HG02870 (cell line): ENCODE measurements around the gene ACR.

Source experiments
- ATAC-seq: cut with Tn5 transposase; IDR thresholded peaks from one replicate; pipeline ENCODE4 v1.9.1; 2021; ENCODE audit warnings: mild to moderate bottlenecking, moderate library complexity; ENCODE audit not compliant: unreplicated experiment

ACR gene

GRCh38 chr22:50737728-50738648, at the start of gene ACR:
Gene ACR (plus strand): TSS chr22:50738204. CDS start chr22:50738236, 32 bp downstream.
- no peak for ATAC-seq

DNA sequence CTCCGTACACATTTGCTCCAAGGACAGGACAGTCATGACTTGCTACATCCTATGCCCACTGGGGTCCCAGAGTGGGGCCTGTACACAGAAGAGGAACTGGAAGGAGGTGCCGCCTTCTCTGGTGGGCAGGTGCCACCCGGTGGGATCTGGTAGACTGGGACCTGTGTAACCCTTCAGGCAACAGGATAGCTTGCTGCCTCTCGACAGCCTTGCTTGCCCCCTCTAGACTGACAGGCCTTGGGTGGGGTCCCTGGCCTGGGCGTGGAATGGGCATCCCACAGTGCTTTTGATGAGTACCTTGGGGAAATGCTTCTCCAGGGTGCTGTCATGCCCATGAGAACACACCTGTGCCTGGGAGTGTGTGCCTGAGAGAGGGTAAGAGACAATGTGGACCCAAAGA, 49.6 kb upstream of the ACR start:
- ATAC-seq, result no peak

DNA sequence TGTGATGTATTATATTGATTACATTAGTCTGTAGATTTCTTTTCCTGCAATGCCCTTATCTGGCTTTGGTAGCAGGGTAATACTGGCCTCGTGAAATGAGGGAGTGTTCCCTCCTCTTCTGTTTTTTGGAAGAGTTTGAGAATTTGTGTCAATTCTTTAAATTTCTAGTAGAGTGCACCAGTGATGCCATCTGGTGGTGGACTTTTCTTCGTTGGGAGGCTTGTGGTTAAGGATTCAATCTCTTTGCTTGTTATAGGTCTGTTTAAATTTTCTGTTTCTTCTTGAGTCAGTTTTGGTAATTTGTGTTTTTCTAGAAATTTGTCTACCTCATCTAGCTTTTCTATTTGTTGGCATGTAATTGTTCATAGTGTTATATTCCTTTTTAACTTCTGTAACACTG, 46.5 kb upstream of the ACR start:
- no peak for ATAC-seq

DNA sequence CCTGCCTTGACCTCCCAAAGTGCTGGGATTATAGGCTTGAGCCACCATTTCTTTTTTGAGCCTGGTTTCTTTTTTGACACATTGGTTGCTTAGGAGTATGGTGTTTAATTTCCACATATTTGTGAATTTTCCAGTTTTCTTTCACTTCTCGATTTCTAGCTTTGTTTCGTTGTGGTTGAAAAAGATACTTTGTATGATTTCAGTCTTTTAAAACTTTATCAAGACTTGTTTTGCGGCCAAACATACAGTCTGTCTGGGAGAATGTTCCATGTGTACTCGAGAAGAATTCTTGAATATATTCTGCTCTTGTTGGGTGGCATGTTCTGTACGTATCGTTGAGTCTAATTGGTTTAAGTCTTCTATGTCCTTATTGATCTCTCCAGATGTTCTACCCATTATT, 44.5 kb upstream of the ACR start:
- no peak for ATAC-seq

- ATAC-seq, result no peak
These were observed 43.9 kb upstream of the ACR start for GRCh38 chr22:50694099-50694605.

DNA sequence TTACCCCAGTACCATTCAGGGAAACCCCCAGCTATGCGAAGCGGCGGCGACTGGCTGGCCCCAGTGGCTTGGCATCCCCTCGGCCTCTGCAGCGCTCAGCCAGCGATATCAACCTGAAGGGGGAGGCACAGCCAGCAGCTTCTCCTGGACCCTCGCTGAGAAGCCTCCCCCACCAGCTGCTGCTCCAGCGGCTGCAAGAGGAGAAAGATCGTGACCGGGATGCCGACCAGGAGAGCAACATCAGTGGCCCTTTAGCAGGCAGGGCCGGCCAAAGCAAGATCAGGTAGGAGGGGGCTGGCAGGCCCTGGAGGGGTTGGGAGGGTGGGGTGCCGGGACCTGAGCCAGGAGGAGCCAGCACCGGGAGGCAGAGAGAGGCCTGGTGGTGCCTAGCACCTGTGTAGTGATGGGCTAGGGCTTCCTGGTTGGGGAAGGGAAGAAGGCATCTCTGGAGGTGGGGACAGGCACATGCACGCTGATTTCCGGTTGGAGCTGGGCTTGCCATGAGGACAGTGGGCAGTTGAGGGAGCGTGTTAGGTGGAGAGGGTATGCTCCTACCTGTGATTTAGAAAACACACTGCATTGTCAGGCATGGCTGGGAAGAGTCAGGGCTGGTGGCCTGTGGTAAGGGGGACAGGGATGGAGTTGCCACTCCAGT, 43.1 kb upstream of the ACR start:
- ATAC-seq, result no peak

- no peak for ATAC-seq
These were observed 42.4 kb upstream of the ACR start for GRCh38 chr22:50695421-50696250.

GRCh38 chr22:50696251-50696798, 41.7 kb upstream of the ACR start:
- ATAC-seq, result no peak

- no peak for ATAC-seq
These were observed 41.0 kb upstream of the ACR start for GRCh38 chr22:50696799-50697561.

- no peak for ATAC-seq
These were observed 40.1 kb upstream of the ACR start for GRCh38 chr22:50697667-50698506.

GRCh38 chr22:50698546-50698945, 39.5 kb upstream of the ACR start:
- ATAC-seq, result no peak

GRCh38 chr22:50699001-50699755, 38.8 kb upstream of the ACR start:
- no peak for ATAC-seq

DNA sequence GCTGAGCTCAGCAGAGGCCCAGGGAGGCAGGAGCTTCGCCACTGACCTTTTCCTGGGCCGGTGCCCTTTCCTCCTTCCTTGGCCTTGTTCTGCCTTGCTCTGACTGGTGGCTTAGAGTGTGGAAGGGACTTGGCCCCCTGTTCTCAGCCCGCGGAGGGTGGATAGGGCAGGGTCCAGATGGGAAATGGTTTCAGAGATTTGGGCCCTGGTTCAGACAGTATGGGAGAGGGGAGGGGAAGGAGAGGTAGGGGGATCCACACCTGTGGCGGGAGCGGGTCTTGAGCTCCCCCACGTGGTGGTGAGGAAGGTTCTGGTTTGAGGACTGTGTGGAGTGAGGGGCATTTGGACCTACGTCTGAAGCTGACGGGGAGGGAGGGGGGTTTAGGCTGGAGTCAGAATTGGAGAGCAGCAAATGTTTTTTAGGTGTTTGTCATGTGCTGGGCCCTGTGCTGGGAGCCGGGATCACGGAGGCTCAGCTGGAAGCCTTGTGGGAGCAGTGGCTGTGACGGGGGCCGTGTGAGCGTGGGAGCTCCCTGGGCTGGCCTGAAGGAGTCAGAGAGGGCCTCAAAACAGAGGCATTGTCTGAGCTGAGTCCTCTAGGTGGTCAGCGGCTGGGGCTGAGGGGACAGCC, 38.1 kb upstream of the ACR start:
- no peak for ATAC-seq

GRCh38 chr22:50700387-50701075, 37.5 kb upstream of the ACR start:
- ATAC-seq, result no peak

DNA sequence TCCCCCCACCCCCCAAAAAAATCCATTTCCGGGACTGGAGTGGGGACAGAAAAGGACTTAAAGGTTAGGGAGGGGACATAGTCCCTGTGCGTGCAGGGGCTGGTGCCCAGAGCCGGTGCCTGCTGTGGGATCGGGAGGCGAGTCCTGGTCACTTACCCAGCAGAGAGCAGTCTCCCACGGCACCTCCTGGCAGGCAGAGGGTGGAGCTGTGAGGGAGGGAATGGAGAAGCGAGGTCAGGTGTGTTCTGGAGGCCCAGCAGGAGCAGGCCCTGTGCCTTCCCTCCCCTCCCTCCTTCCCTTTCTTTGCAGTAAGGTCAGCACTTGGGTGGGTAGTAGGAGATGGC, 37.0 kb upstream of the ACR start:
- ATAC-seq, result no peak

- ATAC-seq, result no peak
These were observed 36.4 kb upstream of the ACR start for GRCh38 chr22:50701428-50702154.

- ATAC-seq, result no peak
These were observed 35.7 kb upstream of the ACR start for GRCh38 chr22:50702261-50702671.
